ENCODE data around the gene SYT2.
"Not testable (repeated sequence)": the region's sequence is repeated elsewhere in the genome, so short reads cannot be mapped to it uniquely, and the experiment has no call there.

SYT2 gene

GRCh38 chr1:202642619-202643291 lies 67.5 kb downstream of the SYT2 start:
- no peak for DNase-seq (ENCODE audit: low spot score)

GRCh38 chr1:202642212-202642611 lies 68.0 kb downstream of the SYT2 start:
- DNase-seq (ENCODE audit: low spot score) = no peak

DNA sequence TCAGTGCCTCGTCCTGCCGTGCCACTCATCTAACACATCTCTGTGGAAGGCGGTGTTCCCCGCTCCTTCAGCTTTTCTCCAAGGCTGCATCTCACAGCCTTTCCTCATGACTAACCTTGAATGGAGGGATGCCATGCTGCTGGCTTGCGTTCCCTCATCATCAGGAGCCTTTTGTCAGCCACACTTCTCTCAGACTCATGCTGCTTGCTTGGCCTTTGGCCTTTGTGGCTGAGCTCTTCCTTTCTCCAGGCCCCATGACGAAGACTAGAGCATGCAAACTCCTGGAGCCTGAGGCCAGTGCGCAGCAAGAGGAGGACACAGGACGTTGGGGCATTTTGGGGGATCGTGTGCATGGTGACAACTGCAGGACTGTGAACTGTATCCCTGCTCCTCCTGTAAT lies 70.8 kb downstream of the SYT2 start:
- no peak for DNase-seq (ENCODE audit: low spot score)

DNA sequence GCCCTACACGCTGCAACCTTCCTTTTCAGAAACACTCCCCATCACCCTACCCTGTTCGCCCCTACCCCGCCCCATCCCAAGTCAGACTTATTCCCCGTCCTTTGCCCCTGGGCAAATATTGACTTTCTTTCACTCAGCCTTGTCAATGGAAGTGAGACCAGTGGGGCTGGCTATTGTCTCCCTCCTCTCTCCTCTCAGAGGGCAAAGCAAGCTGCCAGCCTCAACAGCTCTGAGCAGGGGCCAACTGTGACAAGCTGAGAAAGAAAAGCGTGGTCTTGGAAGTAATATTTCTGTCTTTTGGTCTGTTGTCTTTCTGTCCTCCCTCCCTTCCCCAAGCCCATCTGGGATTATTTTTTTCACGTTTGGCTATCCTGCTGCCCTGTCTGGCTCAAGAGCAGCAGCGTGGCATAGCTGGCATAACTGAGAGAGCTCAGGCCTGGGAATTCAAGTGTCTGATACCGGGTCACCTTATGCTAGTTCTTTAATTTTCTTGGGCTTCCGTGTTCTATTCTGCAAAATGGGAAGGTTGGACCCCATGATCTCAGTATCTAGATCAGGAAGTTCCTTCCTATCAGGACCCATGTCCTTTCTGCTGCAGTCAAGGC lies 71.5 kb downstream of the SYT2 start:
- not testable (repeated sequence) for DNase-seq (ENCODE audit: low spot score)

DNA sequence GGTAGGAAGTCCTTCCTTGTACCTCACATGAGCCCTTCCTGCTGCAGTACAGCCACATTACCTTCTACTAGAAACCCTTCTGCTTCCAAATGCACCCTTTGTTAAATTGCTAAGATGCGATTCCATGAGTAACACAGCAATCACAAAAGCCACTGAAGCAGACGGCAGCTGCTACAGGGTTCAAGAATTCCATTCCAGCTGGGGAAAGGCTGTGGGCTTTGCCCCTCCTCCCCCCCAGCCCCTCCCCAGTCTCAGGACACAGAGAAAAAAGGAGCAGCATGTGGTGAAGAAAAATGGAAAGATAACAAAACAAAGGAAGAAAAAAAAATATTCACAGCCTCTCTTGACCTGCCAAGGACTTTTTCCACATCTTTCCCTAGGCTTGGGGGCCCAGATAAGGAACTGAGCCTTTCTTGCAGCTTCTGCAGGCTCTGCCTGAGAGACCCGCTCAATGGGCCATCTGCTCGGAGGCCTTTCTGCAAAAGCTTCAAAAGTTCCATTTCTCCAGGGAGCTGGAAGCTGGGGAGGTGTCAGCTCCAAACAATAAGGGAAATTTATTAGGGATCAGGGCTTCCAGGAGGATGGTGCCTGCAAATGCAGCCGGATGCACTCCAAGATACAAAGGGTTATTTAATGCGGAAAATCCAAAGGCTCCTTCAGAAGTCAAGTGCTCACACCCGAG lies 72.1 kb downstream of the SYT2 start:
- DNase-seq (ENCODE audit: low spot score) = no peak

DNA sequence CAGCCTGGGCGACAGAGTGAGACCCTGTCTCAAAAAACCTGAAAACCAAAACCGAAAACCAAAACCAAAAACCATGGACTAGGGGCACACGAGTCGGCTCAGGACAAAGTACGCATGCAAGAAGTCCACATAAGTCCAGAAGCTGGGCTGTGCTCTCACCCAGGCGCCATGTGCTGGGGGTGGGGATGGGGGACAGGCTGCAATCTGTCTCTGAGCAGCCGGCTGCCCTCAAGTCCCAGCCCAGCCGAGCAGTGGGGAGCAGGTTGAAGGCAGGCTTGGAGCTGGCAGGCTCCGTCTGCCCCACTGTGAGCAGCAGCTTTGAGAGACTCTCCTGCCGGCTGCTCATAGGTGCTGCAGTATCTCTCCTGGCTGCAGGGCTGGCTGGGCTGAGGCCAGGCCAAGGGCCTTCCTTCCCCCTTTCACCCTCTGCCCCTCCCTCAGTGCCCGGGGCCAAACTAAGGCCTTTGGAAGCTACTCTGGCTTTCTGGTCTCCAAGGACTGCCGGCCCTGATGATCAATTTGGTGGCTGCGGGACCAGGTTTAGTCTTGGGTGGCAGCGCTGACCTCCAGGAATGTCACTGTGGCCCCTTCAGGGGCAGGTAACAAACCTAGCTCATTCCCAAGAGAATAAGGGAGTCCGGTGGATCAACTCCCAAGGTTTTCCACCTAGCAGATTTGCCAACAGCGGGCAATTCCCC lies 72.8 kb downstream of the SYT2 start:
- not testable (repeated sequence) for DNase-seq (ENCODE audit: low spot score)

- DNase-seq (ENCODE audit: low spot score) = not testable (repeated sequence)
Observed at GRCh38 chr1:202636171-202636570, 74.1 kb downstream of the SYT2 start.

DNA sequence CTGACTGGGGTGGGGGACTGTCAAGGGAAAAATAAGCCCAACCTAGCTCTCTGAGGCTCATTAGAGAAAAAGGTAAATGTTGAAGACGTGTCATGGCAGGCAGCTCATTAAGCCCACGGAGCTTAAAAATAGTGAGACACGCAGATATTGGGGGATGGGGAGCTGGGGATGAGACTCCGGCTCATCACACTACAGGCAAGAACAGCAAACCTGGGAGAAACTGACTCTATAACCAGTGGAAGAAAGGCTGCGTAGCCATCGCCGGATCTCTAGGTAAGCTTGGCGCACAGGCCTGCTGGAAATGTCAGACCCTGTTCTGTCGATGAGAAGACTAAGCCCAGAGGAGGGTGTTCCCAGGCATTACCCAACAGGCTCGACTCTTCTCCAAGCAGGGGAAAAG lies 78.0 kb downstream of the SYT2 start:
- DNase-seq (ENCODE audit: low spot score) = no peak

- DNase-seq (ENCODE audit: low spot score) = no peak
Observed at GRCh38 chr1:202631076-202631923, 79.0 kb downstream of the SYT2 start.

GRCh38 chr1:202630541-202630940 lies 79.7 kb downstream of the SYT2 start:
- no peak for DNase-seq (ENCODE audit: low spot score)

GRCh38 chr1:202630096-202630495 lies 80.2 kb downstream of the SYT2 start:
- not testable (repeated sequence) for DNase-seq (ENCODE audit: low spot score)

DNA sequence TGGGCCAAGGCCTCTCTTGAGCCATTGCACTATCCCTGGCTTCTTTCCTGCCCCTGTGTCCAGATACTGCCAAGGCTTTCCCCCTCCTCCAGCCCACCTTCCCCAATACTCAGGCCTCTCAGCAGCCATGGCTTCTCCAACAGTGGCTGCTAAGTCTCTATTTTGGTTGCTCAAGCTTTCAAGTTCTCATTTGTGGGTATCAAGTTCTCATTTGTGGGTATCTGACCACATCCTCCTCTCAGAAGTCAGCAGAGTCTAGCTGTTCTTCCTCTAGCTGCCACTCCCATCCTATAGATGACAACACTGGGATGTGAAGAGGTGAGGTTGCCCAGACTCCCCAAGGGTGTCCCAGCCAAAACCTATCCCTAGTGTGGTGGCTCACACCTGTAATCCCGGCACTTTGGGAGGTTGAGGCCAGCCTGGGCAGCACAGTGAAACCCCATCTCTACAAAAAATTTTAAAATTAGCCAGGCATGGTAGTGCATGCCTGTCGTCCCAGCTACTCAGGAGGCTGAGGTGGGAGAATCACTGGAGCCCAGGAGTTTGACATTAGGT lies 80.9 kb downstream of the SYT2 start:
- DNase-seq (ENCODE audit: low spot score) = peak; percentile 56

- DNase-seq (ENCODE audit: low spot score) = no peak
Observed at GRCh38 chr1:202628646-202629215, 81.5 kb downstream of the SYT2 start.

GRCh38 chr1:202627841-202628565 lies 82.3 kb downstream of the SYT2 start:
- DNase-seq (ENCODE audit: low spot score) = no peak

DNA sequence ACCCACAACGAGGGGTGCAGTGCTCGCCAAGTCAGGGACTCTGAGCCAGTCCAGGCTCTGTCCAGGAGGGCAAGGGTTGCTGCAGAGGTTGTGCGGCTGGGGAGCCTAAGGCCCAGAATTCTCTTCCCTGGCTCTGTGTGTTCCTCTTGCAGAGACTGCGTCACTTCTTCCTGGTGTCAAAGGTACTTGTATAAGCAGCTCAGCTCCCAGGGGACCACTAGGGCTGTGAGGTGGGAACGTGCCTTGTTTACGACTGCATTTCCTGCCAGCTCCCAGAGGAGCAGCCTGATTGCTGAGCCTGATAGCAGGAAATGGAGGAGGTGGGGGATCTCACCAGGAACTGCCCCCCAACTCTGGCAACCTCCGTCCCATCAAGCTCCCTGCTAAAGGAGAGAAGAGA lies 83.2 kb downstream of the SYT2 start:
- not testable (repeated sequence) for DNase-seq (ENCODE audit: low spot score)

DNA sequence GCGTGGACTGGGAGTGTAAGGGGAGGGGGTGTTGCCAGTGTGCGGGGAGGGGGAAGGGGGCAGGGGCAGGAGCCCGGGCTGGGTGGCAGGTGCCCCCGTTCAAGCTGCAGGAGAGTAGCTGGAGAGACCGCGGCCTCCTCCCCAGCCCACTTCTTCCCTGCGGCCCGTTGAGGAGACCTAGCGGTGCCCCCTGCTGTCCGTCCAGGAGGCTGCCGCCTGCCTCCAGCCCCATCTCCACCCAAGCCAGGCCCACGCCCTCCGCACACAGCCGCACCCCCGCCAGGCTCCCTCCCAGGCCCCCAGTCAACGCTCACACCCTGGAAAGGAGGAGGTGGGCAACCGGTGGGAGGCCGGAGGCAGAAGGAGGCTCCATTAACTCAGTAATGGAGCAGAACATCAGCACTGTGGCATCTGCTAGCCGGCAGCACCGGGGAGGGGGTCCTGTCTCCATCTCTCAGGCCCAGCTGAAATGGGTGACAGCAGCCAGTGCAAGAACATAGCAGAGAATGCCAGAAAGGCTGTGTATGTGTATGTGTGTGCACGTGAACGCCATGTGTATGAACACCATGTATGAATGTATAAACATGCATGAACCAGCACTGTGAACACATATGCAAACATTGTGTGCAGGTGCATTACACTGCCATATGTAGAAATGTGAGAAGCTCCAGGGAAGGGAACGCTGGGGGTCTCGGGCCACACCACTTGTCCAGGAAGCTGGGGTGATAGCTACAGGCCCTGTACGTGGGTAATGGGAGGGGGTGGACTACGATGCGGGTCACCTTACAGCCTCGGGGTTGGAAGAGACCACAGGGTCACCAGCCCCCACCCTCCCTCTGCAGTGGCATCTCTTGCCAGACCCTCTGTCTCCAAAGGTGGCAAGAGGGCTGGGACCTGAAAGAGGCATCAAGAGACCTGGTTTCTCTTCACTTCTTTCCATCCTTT lies 84.6 kb downstream of the SYT2 start:
- DNase-seq (ENCODE audit: low spot score) = peak; percentile 60

DNA sequence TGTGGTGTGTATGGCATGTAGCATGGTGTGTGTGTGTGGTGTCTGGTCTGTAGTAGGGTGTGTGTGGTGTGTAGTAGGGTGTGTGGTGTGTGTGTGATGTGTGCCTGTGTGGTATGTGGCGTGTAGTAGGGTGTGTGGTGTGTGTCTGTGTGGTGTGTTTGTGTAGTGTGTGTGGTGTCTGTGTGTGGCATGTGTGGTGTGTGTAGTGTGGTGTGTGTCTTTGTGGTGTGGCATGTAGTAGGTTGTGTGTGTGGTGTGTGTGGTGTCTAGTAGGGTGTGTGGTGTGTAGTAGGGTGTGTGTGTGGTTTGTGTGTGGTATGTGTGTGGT lies 85.5 kb downstream of the SYT2 start:
- no peak for DNase-seq (ENCODE audit: low spot score)

DNA sequence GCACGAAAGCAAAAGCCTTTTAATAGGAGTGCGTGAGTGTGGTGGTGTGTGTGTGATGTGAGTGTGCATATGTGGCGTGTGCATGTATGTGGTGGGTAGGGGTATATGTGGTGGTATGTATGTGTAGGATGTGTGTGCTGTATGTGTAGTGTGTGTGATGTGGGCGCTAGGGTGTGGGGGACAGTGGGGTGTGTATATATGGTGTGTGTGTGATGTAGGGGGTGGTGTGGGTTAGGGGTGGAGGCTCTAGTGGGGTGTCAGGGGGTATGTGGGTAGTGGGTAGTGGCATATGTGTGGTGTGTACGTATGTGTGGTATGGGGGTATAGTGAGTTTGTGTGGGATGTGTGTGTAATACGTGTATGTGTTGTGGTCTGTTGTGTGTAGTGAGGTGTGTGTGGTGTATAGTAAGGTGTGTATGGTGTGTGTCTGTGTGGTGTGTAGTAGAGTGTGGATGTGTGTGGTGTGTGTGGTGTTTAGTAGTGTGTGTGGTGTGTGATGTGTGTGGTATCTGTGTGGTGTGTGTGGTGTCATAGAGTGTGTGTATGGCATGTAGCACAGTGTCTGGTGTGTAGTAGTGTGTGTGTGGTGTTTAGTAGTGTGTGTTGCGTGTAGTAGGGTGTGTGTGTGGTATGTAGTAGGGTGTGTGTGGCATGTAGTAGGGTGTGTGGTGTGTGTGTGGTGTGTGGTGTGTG lies 86.0 kb downstream of the SYT2 start:
- DNase-seq (ENCODE audit: low spot score) = no peak

DNA sequence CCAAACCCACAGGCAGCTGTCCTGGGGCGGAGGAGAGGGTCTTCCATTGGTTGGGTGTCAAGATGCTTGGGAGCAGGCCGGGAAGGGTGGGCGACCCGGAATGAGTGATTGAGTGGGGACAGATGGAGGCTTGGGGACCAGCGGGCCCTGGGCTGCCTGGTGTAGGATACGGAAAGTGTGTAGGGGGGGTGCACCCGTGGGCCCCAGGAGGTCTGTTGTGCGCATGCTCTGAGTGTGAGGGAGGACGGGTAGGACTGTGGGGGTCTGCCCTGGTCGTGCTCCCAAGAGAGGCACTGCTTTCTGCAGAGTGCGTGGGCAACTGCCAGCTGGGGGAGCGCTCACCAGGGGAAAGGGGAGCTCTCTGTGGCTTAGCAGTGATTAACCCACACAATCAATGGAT lies 86.8 kb downstream of the SYT2 start:
- not testable (repeated sequence) for DNase-seq (ENCODE audit: low spot score)

Measured in activated CD4-positive, alpha-beta T cell treated with anti-CD3 and anti-CD28 coated beads, Interleukin-2, Interleukin-4, amounts not matched to agents 100 ng/mL and 50 ng/mL, durations not matched to agents 16 hours and 8 hours (primary cell).